Erythroblast (primary cell): ENCODE measurements around the gene EFCC1.

Experiments used
- GATA1 ChIP-seq: IDR thresholded peaks from 2 replicates; pipeline ENCODE4 v1.6.1; 2011; ENCODE audit warnings: low read depth, mild to moderate bottlenecking, control low read depth, low read length, moderate library complexity
- POLR2A ChIP-seq: IDR thresholded peaks from 2 replicates; pipeline ENCODE4 v1.6.1; 2011; ENCODE audit warnings: mild to moderate bottlenecking, low read length

DNA sequence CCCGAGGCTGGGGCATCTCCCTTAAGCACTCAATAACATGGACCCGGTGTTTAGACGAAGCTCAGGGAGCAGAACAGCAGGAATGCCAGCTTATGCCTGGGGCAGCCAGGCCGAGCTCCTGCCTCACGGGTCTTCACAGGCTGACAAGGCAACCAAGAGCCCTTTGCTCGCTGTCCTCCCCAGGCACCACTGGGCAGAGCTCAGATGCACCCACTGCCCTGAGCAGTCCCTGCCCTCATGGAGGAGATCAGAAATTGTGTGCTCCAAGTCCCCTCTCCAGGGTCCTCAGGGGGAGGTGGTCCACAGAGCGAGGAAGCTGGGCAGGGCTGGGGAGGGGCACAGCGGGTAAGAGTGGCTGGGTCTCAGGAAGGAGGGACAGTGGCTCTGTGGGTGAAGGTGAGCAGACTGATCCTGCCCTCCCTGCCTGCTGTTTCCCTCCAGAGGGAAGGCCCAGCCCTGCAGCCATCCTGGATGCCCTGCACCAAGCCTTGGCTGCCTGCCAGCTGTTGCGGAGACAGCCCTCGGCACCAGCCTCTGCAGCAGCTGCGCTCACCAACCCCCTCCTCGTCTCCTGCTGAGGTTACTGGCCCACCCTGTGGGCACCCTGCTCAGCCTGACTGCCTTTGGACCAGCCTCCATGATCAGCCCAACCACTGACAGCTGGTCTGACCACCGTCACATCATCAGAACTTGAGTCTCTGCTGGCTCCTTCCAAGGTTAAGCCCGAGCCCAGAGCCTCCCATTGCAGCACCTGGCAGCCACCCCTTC lies 38.4 kb downstream of the EFCC1 start:
- TF ChIP-seq POLR2A = no peak
- TF ChIP-seq GATA1 = no peak
